ENCODE data around the gene TRAPPC8.
"Not testable (repeated sequence)": the region's sequence is repeated elsewhere in the genome, so short reads cannot be mapped to it uniquely, and the experiment has no call there.

TRAPPC8 gene

DNA sequence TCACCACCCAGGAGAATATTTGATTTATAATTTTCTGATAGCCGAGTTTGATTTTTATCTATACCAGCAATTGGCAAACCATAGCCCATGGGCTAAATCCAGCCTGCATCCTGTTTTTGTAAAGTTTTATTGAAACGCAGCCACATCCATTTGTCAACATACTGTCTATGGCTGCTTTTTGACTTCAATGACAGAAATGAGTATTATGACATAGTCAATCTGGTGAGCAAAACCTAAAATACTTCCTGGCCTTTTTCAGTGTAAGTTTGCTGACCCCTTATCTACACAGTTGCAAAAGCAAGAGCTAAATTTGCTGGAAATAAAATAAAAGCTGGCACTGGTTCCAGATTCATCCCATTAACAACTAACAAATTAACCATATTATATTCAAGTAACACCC is 102.4 kb downstream of the TRAPPC8 start:
- in situ Hi-C loops (cut with HindIII; ENCODE audit: low sequenced_read_pairs) = no loop called here
- no peak for DNase-seq (ENCODE audit: low read depth)
- TF ChIP-seq, protein P1, sequence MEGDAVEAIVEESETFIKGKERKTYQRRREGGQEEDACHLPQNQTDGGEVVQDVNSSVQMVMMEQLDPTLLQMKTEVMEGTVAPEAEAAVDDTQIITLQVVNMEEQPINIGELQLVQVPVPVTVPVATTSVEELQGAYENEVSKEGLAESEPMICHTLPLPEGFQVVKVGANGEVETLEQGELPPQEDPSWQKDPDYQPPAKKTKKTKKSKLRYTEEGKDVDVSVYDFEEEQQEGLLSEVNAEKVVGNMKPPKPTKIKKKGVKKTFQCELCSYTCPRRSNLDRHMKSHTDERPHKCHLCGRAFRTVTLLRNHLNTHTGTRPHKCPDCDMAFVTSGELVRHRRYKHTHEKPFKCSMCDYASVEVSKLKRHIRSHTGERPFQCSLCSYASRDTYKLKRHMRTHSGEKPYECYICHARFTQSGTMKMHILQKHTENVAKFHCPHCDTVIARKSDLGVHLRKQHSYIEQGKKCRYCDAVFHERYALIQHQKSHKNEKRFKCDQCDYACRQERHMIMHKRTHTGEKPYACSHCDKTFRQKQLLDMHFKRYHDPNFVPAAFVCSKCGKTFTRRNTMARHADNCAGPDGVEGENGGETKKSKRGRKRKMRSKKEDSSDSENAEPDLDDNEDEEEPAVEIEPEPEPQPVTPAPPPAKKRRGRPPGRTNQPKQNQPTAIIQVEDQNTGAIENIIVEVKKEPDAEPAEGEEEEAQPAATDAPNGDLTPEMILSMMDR (IDR thresholded peaks at IDR 0.05; ENCODE audit: low read depth, low read length, missing control alignments) = no peak
- H3K4me3 ChIP-seq (ENCODE audit: low read depth, low read length) = no peak overlapping the region

DNA sequence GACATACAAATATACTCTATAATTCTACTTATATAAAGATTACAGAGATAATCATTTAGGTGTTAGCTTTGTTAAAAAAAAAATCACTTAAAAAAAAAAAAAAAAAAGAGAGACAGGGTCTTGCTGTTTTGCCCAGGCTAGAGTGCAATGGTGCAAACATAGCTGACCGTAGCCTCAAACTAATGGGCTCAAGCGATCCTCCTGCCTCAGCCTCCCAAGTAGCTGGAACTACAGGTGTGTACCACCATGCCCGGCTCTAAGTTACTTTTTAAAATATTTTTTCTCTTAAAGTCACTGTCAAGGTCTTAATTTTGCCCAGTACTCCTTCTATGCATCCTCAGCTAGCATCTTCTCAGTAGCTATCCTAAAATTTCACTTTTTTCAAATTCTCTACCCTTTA is 105.0 kb downstream of the TRAPPC8 start:
- in situ Hi-C loops (cut with HindIII; ENCODE audit: low sequenced_read_pairs) = no loop called here
- TF ChIP-seq, protein P1 (IDR thresholded peaks at IDR 0.05; ENCODE audit: low read depth, low read length, missing control alignments) = no peak
- H3K4me3 ChIP-seq (ENCODE audit: low read depth, low read length) = no peak overlapping the region
- no peak for DNase-seq (ENCODE audit: low read depth)

DNA sequence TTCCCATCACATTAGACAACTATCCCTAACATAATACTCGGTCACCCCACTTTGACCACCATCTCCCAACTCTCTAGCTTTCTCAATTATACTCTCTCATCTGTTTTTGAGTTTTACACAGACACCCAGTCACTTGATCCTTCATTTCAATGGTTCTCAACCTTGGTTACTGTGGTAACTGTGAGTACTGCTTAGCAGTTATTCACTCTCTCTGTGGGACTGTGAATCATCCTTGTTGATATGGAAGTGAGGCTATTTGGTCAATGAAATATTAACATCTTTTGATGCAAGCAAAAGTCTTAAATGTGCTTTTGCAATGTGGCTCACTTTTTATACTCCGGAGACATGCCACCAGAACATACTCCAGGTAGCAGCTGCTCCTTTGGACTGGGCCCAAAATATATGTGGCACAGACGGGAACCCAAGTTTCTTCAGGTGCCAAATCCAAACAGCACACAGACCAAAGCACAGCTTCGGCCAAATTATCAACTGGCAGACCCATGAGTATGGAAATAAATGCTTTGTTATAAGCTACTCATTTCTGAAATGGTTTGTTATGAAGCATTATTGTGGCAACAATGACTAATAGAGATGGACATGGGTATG is 107.3 kb downstream of the TRAPPC8 start:
- H3K4me3 ChIP-seq (ENCODE audit: low read depth, low read length) = no peak overlapping the region
- in situ Hi-C loops (cut with HindIII; ENCODE audit: low sequenced_read_pairs) = no loop called here
- TF ChIP-seq, protein P1 (IDR thresholded peaks at IDR 0.05; ENCODE audit: low read depth, low read length, missing control alignments) = no peak
- DNase-seq (ENCODE audit: low read depth) = peak; percentile 2

DNA sequence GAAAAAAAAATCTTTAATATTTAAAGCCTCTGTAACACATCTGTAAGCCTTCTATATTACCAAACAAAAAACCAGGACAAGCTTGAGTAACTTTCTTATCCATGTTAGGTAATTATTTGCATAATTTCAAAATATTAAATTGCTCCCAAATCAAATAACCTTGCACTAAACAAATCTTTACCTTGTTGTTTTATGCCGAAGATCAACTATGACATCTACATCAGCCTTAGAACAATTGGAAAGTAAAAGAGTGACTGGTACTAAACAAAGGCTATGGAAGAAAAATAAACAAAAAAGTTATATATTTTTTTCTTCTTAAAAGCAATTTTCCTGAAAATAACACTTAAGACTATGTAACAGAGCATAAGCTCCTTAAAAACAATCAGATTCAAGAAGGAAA is 111.0 kb downstream of the TRAPPC8 start:
- TF ChIP-seq, protein P1 (IDR thresholded peaks at IDR 0.05; ENCODE audit: low read depth, low read length, missing control alignments) = no peak
- in situ Hi-C loops (cut with HindIII; ENCODE audit: low sequenced_read_pairs) = no loop called here
- DNase-seq (ENCODE audit: low read depth) = no peak
- H3K4me3 ChIP-seq (ENCODE audit: low read depth, low read length) = no peak overlapping the region

DNA sequence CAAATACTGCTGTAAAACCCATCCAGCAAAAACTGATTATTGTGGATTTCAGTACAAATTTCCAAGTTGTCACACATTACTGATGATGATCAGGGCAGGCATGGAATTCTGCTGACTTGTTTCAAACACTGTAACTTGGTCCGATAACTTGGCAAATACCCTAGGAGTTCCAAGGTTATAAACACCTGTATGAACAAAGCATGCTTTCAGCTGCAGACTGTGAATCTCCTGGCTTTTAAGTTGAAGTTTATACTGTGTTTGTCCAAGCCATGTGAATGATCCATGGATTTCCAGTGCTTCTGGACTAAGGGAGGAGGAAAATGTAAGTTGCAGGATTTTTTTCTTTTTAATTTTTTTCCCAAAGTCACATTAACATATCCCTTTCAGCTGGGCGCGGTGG is 112.2 kb downstream of the TRAPPC8 start:
- TF ChIP-seq, protein P1 (IDR thresholded peaks at IDR 0.05; ENCODE audit: low read depth, low read length, missing control alignments) = no peak
- DNase-seq (ENCODE audit: low read depth) = no peak
- H3K4me3 ChIP-seq (ENCODE audit: low read depth, low read length) = no peak overlapping the region
- in situ Hi-C loops (cut with HindIII; ENCODE audit: low sequenced_read_pairs) = no loop called here

DNA sequence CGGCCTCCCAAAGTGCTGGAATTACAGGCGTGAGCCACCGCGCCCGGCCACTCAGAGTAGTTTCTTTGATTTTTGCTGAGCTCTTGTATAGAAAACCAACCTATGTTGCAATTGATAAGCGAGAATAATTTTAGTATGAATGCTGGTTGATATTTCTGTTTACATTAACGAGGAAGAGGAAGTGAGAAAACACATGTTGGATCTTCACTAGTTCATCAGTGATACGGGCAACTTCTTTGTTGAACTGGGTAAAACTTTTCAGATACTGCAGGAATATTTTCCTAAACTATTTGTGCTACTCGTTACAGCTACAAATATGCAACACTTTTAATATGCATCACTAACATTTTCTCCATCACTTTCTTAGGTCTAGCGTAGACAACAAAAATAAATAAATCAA is 114.3 kb downstream of the TRAPPC8 start:
- in situ Hi-C loops (cut with HindIII; ENCODE audit: low sequenced_read_pairs) = no loop called here
- H3K4me3 ChIP-seq (ENCODE audit: low read depth, low read length) = no peak overlapping the region
- TF ChIP-seq, protein P1 (IDR thresholded peaks at IDR 0.05; ENCODE audit: low read depth, low read length, missing control alignments) = no peak
- no peak for DNase-seq (ENCODE audit: low read depth)

DNA sequence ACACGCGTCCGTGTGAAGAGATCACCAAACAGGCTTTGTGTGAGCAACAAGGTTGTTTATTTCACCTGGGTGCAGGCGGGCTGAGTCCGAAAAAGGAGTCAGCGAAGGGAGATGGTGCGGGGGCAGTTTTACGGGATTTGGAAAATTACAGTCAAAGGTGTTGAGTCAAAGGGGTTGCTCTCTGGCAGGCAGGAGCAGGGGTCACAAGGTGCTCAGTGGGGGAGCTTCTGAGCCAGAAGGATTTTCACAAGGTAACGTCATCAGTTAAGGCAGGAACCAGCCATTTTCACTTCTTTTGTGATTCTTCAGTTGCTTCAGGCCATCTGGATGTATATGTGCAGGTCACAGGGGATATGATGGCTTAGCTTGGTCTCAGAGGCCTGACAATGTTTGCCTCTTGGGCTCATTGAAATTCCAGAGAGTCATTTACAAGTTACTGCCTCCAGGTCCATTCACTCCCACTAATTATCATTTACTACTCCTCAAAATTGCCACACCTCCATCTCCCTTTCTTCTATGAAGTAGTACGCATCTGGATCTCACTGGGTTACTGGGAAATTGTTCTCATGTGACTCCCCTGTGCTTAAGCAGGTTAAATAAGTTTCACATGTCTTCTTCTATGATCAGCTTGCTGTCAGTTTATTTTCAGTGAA is 116.1 kb downstream of the TRAPPC8 start:
- H3K4me3 ChIP-seq (ENCODE audit: low read depth, low read length); in situ Hi-C loops (cut with HindIII; ENCODE audit: low sequenced_read_pairs); DNase-seq (ENCODE audit: low read depth): not testable (repeated sequence)
